ENCODE results near the gene AEBP2.
A peak's percentile ranks its signal among the peaks of the same experiment; 100 is the strongest.
"Not testable (repeated sequence)": the region's sequence is repeated elsewhere in the genome, so short reads cannot be mapped to it uniquely, and the experiment has no call there.

Gene AEBP2

GRCh38 chr12:19439059-19440018 lies at the start of gene AEBP2:
Gene AEBP2, plus strand, starts transcription at chr12:19439492. Its CDS starts 208 bp downstream, at chr12:19439700.
- DNase-seq (ENCODE audit: low read depth in 2 of 3, low spot score in 2 of 3) = peak; percentile 57 to 76 (median 65)

GRCh38 chr12:19390051-19390598 lies 49.2 kb upstream of the AEBP2 start:
- DNase-seq (ENCODE audit: low read depth in 2 of 3, low spot score in 2 of 3) = no peak

- DNase-seq (ENCODE audit: low read depth in 2 of 3, low spot score in 2 of 3) = not testable (repeated sequence)
These were observed 46.6 kb upstream of the AEBP2 start for GRCh38 chr12:19392644-19393043.

GRCh38 chr12:19394385-19394784 lies 44.9 kb upstream of the AEBP2 start:
- DNase-seq (ENCODE audit: low read depth in 2 of 3, low spot score in 2 of 3) = no peak

GRCh38 chr12:19397534-19397933 lies 41.8 kb upstream of the AEBP2 start:
- no peak for DNase-seq (ENCODE audit: low read depth in 2 of 3, low spot score in 2 of 3)

- DNase-seq (ENCODE audit: low read depth in 2 of 3, low spot score in 2 of 3) = no peak
These were observed 40.6 kb upstream of the AEBP2 start for GRCh38 chr12:19398376-19399363.

- not testable (repeated sequence) for DNase-seq (ENCODE audit: low read depth in 2 of 3, low spot score in 2 of 3)
These were observed 38.5 kb upstream of the AEBP2 start for GRCh38 chr12:19400649-19401285.

GRCh38 chr12:19402211-19402610 lies 37.1 kb upstream of the AEBP2 start:
- DNase-seq (ENCODE audit: low read depth in 2 of 3, low spot score in 2 of 3) = no peak

GRCh38 chr12:19402743-19403431 lies 36.4 kb upstream of the AEBP2 start:
- DNase-seq (ENCODE audit: low read depth in 2 of 3, low spot score in 2 of 3) = no peak

- DNase-seq (ENCODE audit: low read depth in 2 of 3, low spot score in 2 of 3) = no peak
These were observed 34.9 kb upstream of the AEBP2 start for GRCh38 chr12:19404242-19404880.

- DNase-seq (ENCODE audit: low read depth in 2 of 3, low spot score in 2 of 3) = no peak
These were observed 29.9 kb upstream of the AEBP2 start for GRCh38 chr12:19409376-19409775.

- no peak for DNase-seq (ENCODE audit: low read depth in 2 of 3, low spot score in 2 of 3)
These were observed 29.1 kb upstream of the AEBP2 start for GRCh38 chr12:19410211-19410610.

GRCh38 chr12:19410629-19411185 lies 28.6 kb upstream of the AEBP2 start:
- DNase-seq (ENCODE audit: low read depth in 2 of 3, low spot score in 2 of 3) = no peak

- no peak for DNase-seq (ENCODE audit: low read depth in 2 of 3, low spot score in 2 of 3)
These were observed 27.8 kb upstream of the AEBP2 start for GRCh38 chr12:19411234-19412204.

- no peak for DNase-seq (ENCODE audit: low read depth in 2 of 3, low spot score in 2 of 3)
These were observed 26.4 kb upstream of the AEBP2 start for GRCh38 chr12:19412844-19413243.

- DNase-seq (ENCODE audit: low read depth in 2 of 3, low spot score in 2 of 3) = not testable (repeated sequence)
These were observed 25.7 kb upstream of the AEBP2 start for GRCh38 chr12:19413582-19413981.

GRCh38 chr12:19415563-19415962 lies 23.7 kb upstream of the AEBP2 start:
- no peak for DNase-seq (ENCODE audit: low read depth in 2 of 3, low spot score in 2 of 3)

- DNase-seq (ENCODE audit: low read depth in 2 of 3, low spot score in 2 of 3) = no peak
These were observed 20.2 kb upstream of the AEBP2 start for GRCh38 chr12:19419086-19419485.

Data from activated CD8-positive, alpha-beta memory T cell treated with anti-CD3 and anti-CD28 coated beads for 48 hours (primary cell).